ENCODE results near the gene IRGM. TPM values are rescaled to one million over a fixed set of nuclear protein-coding genes. Genes with fewer than 3 reads are reported as not detected.
"Not testable (repeated sequence)": the region's sequence is repeated elsewhere in the genome, so short reads cannot be mapped to it uniquely, and the experiment has no call there.

The IRGM gene
- under 1 TPM in 1 of 4 donors, not detected in 3; 0.67 TPM for total RNA-seq

- 82 to 85% methylated on average over 2 to 3 of the region's 3 CpGs for WGBS, 2 donors
- not testable (repeated sequence) for H3K4me3 ChIP-seq (replicated peaks in 1 of 3); H3K9me3 ChIP-seq; DNase-seq; H3K27me3 ChIP-seq; H3K27ac ChIP-seq; H3K36me3 ChIP-seq; H3K4me1 ChIP-seq
- intact Hi-C loops (cut with DNase I), result loop anchor here (5.0 kb wide), 2 partner anchors 39 to 284 kb away; no protein-coding TSS in a partner anchor
Observed at GRCh38 chr5:150846308-150846653, at the start of gene IRGM. Gene IRGM, plus strand, starts transcription at chr5:150846521. Its CDS starts 1,603 bp downstream, at chr5:150848124.

GRCh38 chr5:150797384-150797783, 48.9 kb upstream of the IRGM start:
- intact Hi-C loops (cut with DNase I), result no loop called here
- 94 to 97% methylated on average over 2 of the region's 2 CpGs for WGBS, 2 donors
- no peak for DNase-seq
- Histone ChIP-seq H3K4me1 (peaks cover 0 to 3% of the 10 kb centered on the region in 2 donors), H3K27me3 (no peaks in the 10 kb centered on the region), H3K9me3 (no peaks in the 10 kb centered on the region), H3K4me3 (replicated peaks in 1 of 3) (no peak overlapping the region), H3K27ac (no peak overlapping the region), H3K36me3 (peaks cover 9 to 12% of the 10 kb centered on the region in 2 donors)
- no peak for TF ChIP-seq POLR2A (IDR thresholded peaks at IDR 0.05)
- TF ChIP-seq CTCF (IDR thresholded peaks at IDR 0.05), result no peak

GRCh38 chr5:150801117-150801927, 45.0 kb upstream of the IRGM start:
- H3K36me3 ChIP-seq, result no peaks in the 10 kb centered on the region
- H3K4me3 ChIP-seq (replicated peaks in 1 of 3), result peak overlapping the region in 1 of 3 donors; percentile 14
- no peaks in the 10 kb centered on the region for H3K9me3 ChIP-seq
- peak overlapping the region in 1 of 3 donors; percentile 8 for H3K27ac ChIP-seq
- H3K27me3 ChIP-seq, result no peaks in the 10 kb centered on the region
- peaks cover 0 to 3% of the 10 kb centered on the region in 2 donors for H3K4me1 ChIP-seq
- DNase-seq, result peak in 1 of 2 donors; percentile 23
- 8 to 11% methylated on average over 15 of the region's 15 CpGs for WGBS, 2 donors
- intact Hi-C loops (cut with DNase I), result loop anchor here (5.0 kb wide), 1 partner anchor 366 kb away; no protein-coding TSS in a partner anchor
- TF ChIP-seq POLR2A (IDR thresholded peaks at IDR 0.05) (no peak), CTCF (IDR thresholded peaks at IDR 0.05) (peak in 5 of 6 experiments; percentile 38 to 75 (median 43))

GRCh38 chr5:150804388-150804787, 41.9 kb upstream of the IRGM start:
- Histone ChIP-seq H3K4me3 (replicated peaks in 1 of 3) (no peak overlapping the region), H3K27ac (no peak overlapping the region), H3K4me1 (peaks cover 0 to 3% of the 10 kb centered on the region in 2 donors), H3K9me3 (no peaks in the 10 kb centered on the region), H3K36me3 (no peaks in the 10 kb centered on the region), H3K27me3 (no peaks in the 10 kb centered on the region)
- no peak for DNase-seq
- TF ChIP-seq POLR2A (IDR thresholded peaks at IDR 0.05) (no peak), CTCF (IDR thresholded peaks at IDR 0.05) (no peak)
- intact Hi-C loops (cut with DNase I), result loop anchor here (5.0 kb wide), 1 partner anchor 363 kb away; no protein-coding TSS in a partner anchor
- 93 to 94% methylated on average over 6 of the region's 6 CpGs for WGBS, 2 donors

GRCh38 chr5:150809363-150809762, 37.0 kb upstream of the IRGM start:
- no peaks in the 10 kb centered on the region for H3K36me3 ChIP-seq
- H3K4me3 ChIP-seq (replicated peaks in 1 of 3), result no peak overlapping the region
- intact Hi-C loops (cut with DNase I), result loop anchor here (5.0 kb wide), 1 partner anchor 38 kb away; the partner anchor contains the start of gene IRGM
- no peaks in the 10 kb centered on the region for H3K9me3 ChIP-seq
- no peaks in the 10 kb centered on the region for H3K27me3 ChIP-seq
- no peak overlapping the region for H3K27ac ChIP-seq
- no peak for DNase-seq
- H3K4me1 ChIP-seq, result no peaks in the 10 kb centered on the region
- no peak for TF ChIP-seq CTCF (IDR thresholded peaks at IDR 0.05)
- no peak for TF ChIP-seq POLR2A (IDR thresholded peaks at IDR 0.05)
- WGBS, 2 donors, result 73 to 81% methylated on average over 3 of the region's 3 CpGs

Data from thyroid gland (tissue), 4 donors.